Stimulated activated CD8-positive, alpha-beta memory T cell treated with anti-CD3 and anti-CD28 coated beads, Interleukin-7, amount 100 ng/mL, for 24 hours (primary cell): ENCODE results near the gene TNFSF11.
"Not testable (repeated sequence)": the region's sequence is repeated elsewhere in the genome, so short reads cannot be mapped to it uniquely, and the experiment has no call there.

ENCODE experiments used
- DNase-seq: peaks from one replicate; pipeline ENCODE4 v3.0.0-alpha.2; 2020; ENCODE audit warnings: low read depth

The TNFSF11 gene

DNA sequence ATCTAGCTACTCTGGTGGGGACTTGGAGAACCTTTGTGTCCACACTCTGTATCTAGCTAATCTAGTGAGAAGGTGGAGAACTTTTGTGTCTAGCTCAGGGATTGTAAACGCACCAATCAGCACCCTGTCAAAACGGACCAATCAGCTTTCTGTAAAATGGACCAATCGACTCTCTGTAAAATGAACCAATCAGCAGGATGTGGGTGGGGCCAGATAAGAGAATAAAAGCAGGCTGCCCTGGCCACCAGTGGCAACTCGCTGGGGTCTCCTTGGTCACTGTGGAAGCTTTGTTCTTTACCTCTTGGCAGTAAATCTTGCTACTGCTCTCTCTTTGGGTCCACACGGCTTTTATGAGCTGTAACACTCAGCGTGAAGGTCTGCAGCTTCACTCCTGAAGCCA lies 13.6 kb upstream of the TNFSF11 start:
- not testable (repeated sequence) for DNase-seq

DNA sequence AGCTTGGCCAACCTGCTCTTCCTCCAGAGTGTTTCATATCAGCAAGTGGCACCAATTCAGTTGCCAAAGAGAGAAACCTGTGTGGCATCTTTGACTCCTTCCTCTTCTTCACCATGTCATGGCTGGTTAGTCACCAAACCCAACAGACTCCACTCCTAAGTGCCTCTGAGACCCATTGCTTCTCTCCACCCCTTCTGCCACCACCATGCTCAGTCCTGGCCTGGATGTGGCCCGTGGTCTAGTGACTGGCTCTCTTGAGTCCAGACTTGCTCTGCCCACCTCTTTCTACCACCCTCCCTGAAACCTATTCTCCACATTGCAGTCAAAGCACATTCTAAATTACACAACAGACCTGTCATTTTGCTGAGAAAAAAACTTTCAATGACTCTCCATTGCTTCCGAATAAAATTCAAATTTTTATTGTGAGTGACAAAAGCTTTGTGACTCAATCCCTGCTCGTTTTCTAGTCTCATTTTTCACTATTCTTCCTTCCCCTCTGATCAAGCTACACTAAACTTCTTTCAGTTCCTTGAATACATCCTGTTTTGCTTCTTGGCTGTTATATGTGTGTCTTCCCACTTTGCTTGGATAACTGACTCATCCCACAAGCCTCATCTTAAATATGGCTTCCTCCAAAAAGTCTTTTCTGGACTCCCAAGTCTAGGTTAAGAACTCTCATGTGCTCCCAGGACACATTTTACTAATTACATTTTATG lies 12.0 kb upstream of the TNFSF11 start:
- DNase-seq = no peak

DNA sequence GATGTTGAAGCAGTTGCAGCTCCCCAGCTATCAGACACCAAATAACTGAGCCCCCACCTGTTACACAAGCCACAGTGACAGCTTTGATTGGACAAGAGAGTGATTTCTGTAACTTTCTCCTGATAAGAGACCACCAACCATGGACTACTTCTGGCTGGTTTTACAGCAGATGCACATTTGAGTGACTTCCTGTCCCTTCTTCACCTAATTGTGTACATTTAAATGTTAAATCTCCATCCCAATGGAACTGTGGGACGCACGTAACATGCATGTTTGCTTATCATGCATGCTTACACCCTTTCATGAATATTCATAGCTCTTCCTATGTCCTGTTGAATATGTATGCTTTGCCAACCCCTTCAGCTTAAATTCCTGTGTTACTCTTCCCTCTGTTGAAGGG lies 6.0 kb upstream of the TNFSF11 start:
- no peak for DNase-seq

DNA sequence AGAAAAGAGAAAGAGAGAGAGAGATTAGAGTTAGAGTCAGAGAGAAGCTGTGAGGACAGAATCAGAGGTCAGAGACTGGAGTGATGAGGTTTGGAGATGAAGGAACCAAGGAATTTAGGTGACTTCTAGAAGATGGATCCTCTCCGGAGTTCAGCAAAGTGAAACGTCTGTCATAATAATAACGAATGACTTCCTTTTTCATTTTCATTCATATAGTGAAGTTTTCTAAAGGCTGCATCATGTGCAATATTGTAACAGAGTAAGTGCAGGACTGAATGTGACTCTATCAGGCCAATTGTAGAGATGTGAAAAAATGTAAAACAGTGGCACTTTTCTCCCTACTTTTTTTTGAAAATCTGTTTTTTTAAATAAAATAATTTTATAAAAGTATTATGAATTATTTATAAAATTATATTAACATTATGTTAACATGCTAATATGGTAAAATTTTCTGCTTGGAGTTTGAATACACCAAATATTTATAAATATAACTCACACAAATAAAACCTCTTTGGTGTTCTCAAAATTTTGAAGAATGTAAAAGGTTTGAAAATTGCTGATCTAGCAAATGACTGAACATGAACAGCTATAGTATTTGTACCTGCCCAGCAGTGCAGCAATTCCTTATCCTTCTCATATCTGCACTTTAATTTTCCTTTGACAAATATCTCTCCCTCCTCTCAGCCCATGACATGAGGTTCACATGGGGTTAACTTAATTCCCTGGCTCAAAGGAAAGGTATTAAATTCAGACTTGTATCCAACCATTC lies 4.2 kb upstream of the TNFSF11 start:
- DNase-seq = no peak

DNA sequence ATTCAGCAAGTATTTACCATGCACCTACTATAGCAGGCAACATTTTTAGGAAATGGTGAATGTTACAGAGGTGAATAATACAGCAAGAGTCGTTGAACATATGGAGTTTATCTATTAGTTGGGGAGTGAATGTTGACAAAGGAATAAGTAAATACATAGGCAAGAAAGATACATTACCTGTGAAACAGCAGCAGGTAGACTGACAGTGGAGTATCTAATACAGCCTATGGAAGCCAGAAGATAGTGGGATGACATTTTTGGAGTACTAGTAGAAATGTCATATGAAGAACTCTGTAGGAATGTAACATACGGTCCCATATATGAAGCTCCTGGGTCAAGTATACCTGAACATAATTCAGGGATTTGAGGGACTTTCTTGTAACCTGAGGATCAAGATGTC lies 2.1 kb upstream of the TNFSF11 start:
- DNase-seq = no peak

DNA sequence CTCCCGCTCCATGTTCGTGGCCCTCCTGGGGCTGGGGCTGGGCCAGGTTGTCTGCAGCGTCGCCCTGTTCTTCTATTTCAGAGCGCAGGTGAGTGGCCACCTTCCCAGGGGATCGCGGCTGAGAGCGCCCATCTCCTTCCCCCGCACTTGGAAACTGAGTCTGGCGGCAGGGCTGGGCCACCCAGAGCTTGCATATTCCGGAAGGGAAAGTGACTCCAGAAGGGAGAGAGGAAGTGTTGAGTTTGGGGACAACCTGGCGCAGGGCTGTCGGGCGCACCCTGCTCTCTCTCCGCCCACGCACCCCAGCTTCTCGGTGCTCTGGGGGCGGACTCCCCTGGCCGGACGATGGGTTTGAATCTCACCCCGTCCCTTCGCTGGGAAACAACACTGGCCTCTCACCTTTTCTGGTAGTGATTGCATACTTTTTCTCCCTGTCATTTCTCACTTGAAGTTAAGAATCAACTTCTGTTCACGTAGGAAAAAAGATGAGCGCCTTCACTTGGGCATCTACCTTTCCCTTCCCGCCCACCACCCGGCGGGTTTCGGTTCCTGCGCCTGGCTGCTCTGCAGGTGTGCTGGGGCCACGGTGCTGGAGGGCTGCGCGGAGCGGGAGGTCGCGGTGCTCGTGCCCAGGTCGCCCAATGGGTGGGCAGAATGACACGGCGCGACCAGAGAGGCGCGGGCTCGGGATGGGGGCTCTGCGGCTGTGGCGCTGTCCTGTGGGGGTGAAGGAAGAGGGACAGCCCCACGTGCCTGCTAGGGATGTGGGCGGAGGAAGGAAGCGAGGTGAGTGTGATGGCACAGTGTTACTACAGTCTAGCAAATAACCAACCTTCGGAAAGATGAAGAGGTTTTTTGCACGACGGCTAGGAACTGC lies 721 bp downstream of the TNFSF11 start:
- peak; percentile 28 for DNase-seq

DNA sequence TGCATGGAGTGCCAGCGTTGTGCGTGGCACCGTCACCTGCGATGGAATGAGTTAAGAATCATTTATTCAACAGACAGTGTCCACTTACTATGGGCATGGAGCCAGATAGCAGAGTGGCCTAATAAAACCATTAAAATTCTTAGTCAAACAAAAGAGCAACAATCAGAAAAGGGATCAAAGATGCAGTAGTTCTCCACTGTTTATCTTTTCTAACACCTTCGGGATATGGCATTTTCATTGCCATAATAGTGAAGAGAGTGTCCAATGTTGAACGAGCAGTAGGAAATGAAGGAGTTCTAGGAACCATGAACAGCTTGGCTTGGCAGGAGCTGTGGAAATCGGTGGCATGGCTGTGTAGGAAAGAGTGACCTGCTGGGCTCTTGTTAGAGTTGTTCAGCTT lies 2.0 kb downstream of the TNFSF11 start:
- DNase-seq = no peak

DNA sequence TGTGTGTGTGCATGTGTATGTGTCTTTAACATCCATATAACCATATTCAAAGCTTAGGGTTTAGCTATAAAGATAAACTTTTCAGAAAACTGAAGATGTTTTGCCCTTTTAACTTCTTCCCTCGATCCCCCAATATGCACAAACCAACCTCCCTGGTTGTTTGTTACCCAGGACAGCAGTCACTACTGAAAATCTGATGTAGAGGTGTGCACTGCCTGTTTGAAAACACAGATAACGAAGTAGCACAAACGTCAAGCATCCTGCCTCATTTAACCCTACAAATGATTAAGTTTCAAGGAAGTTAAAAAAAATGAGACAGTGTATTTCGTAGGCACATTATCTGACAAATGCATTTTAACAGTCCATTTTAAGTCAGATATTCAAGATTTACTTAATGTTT lies 3.6 kb downstream of the TNFSF11 start:
- no peak for DNase-seq

DNA sequence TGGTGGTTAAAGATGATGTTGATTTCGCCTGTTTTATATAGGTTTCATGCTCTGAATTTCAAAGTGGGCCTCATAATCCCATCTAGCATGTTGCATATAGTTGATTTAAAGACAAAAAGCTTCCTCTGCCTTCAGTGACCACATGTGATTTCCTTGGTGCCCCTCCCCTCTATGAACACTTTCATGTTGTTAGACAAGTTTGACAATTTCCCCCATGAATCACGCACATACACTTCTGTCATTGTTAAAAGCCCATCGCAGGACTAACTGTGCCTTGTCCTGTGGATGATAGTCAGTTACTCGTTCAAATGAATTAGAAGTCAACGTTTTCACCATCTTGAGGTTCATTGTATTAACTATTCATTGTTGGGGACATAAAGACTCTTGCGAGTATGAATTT lies 6.7 kb downstream of the TNFSF11 start:
- no peak for DNase-seq

DNA sequence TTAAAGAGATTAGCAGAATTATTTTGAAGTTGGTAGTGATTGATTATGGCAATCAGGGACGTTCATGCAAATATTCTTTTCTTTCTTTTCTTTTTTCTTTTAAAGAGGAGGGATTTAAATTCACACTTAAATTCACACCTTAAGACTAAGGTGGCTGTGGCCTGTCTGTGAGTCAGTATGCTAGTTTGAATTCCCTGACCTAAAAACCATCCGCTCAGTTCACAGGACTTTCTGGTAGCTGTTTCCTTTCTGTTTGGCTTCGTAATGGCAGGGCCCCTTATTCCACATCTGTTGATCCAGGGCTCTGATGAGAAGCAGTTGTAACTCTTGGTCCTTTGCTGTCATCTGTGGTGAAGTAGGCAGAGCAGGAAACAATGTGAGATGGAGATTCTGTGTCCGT lies 7.5 kb downstream of the TNFSF11 start:
- DNase-seq = no peak

DNA sequence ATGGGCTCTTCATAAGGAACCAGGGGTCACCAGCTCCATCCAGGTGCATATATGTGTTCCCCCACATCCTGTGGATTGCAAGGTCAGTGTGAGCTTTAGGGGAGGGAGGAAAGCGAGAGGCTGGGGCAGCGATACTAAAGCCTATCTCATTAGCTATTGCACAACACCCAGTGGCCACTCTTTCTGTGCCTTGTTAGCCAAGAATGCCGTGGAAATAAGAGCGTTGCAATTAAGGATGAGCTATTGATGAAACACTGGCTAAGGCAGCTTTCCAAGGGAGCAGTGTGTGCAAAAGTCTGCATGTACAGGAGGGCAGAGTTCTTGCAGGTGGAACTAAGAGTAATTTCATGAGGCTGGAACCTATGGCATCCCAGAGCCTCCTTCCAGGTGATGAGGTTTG lies 17.6 kb downstream of the TNFSF11 start:
- no peak for DNase-seq

DNA sequence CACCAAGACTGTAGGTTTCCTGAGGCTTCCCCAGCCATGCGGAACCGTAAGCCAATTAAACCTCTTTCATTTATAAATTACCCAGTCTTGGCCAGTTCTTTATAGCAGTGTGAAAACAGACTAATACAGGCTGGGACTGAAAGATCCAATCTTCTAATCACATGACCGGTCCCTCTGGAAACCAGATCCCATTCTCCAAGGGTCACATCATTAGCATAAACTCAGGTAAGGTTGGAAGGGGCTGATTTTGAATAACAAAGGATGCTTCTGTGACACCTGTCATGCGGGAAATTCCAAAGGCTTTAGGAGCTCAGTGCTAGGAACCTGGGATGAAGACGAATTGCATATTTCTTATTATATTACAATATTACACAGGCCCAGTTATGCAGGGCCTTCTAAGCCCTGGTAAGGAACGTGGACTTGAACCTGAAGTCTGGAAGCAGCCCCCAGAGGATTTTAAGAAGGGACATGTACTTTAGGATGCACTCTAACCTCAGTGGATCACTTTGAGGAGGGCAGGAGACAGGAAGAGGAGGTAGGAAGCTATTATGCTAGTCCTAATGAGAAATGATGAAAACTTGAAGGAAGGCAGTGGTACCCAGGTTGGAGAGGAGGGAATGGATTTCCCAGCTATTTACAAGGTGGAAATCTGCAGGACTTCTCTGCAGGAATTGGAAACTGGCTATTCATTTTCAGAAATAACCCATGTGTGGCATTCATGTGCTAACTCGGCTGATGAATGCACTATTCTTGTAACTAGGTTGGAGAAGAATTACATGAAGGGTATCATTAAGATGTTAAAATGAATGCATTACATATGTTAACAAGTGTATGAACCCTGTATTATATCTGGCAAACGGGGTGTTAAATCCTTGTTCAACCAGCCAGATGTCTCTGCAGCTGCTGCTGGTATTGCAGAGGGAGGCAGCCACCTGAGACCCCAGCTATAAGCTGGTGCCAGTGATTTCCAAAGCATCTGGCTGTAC lies 19.3 kb downstream of the TNFSF11 start:
- DNase-seq = no peak

DNA sequence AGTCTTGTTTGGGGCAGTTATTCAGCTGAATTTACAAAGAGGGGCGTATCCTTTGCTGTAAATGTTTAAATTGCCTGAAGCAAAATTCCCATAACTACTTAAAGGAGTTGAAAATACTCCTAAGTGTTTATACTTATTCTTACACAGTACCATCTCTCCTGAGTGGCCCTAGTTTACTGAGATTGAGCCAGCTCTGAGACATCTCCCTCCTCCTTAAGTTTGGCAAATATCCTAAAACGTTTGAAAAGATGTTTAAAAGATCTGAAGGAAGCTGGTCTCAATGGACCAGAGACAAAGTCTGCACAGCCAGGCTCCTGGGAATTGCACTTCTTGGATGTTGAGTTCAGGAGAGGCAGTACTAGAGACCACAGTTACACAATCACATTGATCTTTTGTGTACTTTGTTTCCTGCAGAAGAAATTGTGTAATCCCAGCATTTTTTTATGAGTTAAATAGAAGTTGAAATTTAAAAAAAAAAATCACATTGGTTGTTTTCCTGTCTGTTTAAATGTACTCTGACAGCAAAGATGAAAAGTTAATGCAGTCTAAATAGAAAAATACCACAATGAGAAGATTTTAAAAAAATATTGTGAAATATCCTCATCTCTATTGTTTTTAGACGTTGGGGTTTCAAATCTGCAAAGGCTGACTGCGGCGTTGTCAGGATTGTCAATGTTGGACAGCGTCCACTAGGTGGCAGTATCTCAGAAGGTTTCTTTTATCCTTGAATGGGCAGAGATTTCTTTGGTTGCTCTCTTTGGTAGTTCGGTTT lies 20.7 kb downstream of the TNFSF11 start:
- DNase-seq = no peak

DNA sequence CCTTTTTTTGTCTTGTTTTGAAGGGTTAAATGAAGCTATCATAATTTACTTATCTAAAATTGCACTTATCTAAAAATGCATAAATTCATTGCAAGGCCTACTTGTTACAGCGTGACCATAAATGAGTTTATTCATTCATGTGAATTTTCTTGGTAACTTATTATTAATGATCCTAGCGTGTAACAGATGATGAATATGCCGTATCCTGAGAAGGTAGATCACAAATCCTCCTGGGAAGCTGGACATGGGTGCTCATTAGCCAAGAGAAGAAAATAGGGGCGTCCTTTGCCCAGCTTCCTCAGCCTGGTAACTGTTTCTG lies 21.3 kb downstream of the TNFSF11 start:
- no peak for DNase-seq

DNA sequence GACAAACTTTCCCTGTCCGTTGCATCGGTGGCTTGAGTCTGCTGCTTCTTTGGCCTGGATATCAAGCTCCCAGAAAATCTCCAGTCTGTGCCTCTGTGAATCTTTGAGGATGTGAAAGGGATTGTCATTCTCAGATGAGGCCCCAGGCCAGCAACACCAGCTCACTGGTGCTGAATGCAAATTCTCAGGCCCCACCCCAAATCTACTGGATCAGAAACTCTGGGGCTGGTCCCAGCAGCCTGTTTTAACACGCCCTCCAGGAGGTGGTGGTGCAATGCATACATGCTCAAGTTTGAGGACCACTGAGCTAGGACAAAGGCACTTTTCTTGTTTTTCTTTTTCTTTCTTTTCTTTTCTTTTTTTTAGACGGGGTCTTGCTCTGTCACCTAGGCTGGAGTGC lies 23.6 kb downstream of the TNFSF11 start:
- no peak for DNase-seq

DNA sequence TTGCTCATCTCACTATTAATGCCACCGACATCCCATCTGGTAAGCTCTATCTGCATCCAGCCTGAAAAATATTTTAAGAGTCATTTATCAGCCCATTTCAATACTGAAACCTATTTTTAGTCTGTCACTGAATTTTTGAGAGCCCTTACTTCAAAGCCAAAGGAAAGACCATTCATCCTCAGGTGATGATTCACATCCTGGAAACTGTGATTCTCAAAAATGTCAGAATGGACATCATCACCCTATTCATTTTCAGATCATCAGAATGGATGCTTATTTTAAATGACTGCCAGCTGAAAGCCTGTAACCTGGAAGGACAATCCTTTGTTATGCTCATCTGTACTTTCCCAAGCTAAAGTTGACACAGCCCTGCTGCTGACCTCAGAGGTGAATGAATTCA lies 27.0 kb downstream of the TNFSF11 start:
- DNase-seq = no peak

DNA sequence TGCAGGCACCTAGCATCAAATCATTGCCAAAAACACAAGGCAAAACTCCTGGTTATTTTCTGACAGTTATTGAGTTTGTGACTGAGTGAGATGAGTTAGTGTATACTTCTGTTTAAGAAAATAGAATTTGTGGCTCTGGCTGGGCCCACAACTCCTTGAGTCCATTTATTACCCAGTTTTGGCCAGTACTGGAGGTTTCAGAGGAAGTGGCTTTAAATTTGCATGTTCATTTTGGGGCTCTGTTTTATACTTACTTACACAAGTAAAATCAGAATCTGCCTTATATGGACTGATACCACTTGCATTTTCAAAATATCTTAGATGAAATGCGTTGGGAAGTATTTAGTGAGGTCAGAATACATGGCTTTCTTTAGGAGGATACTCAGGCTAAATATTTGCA lies 29.0 kb downstream of the TNFSF11 start:
- DNase-seq = no peak

DNA sequence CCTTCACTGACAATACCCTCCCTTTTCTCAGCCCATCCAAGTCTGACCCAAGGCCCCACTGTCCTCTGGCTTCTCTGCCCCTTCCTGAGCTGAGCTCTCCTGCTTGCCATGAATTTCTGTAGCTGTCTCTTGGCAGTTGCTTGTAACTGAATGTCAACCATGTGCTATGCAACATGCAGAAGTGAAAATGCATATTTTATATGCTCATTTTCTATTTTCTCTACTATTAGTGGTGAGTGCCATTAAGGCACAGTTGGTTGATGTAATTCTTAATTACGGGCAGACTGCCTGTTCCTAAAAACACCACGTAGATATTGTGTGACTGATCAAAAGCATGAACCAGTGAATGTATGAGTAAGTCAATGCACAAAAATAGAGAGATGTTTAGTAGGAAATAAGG lies 29.6 kb downstream of the TNFSF11 start:
- DNase-seq = no peak

DNA sequence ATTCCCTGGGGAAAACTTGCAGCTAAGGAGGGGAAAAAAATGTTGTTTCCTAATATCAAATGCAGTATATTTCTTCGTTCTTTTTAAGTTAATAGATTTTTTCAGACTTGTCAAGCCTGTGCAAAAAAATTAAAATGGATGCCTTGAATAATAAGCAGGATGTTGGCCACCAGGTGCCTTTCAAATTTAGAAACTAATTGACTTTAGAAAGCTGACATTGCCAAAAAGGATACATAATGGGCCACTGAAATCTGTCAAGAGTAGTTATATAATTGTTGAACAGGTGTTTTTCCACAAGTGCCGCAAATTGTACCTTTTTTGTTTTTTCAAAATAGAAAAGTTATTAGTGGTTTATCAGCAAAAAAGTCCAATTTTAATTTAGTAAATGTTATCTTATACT lies 33.6 kb downstream of the TNFSF11 start:
- DNase-seq = no peak

DNA sequence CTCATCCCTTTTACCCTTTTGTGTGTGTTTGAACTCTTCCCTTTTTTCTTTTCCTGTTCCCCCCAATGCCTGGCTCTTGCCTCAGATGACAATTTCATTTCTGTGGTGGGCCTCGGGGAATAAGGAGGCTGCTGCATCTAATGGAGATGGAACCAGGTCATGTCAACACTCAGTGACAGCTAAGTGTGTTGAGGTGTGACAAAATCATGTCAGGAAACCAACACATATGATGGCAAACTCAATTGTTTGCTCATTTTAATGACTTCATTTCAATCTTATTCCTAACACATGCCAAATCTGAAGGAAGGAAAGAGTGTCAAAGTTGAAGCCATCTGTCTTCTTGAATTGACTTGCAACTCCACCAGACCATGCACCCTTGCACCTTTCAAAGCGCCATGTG lies 36.7 kb downstream of the TNFSF11 start:
- no peak for DNase-seq
